IPS-18c (cell line): Measurements from ENCODE around the gene CD6.

Experiments
- H3K4me3 ChIP-seq: 2 replicates; pipeline ENCODE4 v1.7.0; 2013; ENCODE audit warnings: low read depth, mild to moderate bottlenecking, low read length, moderate library complexity; ENCODE audit not compliant: insufficient read depth
- H3K9me3 ChIP-seq: one replicate; pipeline ENCODE4 v1.6.1; 2013; ENCODE audit warnings: mild to moderate bottlenecking, low read length, moderate library complexity; ENCODE audit not compliant: control insufficient read depth, insufficient read depth

CD6 gene

DNA sequence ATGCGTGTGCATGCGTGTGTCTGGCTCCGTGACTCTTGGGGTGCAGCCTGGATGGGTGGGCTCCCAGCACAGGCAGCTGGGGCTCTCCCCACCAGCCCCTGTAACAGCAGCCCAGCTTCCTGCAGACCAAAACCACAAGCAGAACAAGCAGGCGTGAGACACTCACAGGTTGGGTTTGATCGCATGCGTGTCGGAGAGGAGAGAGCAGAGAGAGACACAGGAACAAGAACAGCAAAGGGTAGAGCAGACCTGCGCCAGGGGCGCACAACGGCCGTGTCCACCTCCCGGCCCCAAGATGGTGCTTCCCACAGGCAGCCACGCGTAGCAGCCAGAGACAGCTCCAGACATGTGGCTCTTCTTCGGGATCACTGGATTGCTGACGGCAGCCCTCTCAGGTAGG lies at the start of gene CD6:
TSS of gene CD6 (plus strand) at position 161 of the 400 bp plus-strand sequence. CDS start at position 347, 186 bp downstream.
- H3K4me3 ChIP-seq: no peak within 1 kb of the TSS

DNA sequence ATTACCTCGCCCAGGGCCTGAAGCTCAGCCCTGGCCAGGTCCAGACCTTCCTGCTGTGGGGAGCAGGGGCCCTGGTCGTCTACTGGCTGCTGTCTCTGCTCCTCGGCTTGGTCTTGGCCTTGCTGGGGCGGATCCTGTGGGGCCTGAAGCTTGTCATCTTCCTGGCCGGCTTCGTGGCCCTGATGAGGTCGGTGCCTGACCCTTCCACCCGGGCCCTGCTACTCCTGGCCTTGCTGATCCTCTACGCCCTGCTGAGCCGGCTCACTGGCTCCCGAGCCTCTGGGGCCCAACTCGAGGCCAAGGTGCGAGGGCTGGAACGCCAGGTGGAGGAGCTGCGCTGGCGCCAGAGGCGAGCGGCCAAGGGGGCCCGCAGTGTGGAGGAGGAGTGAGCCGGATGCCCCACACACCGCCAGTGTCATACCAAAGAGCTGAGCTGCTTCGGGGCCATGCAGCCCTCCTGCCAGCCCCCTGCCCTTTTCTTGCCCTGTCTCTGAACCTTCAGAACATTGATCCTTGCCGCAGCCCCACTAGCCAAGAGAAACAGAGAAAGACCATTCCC lies 49.6 kb upstream of the CD6 start:
- no peak overlapping the region for H3K4me3 ChIP-seq
- H3K9me3 ChIP-seq: peaks cover 2% of the 10 kb centered on the region

More for the DNA sequence above, at the start of gene CD6:
- no peaks in the 10 kb centered on the region for H3K9me3 ChIP-seq

- Histone ChIP-seq H3K4me3 (no peak overlapping the region; the same call in 1 of the 2 replicates), H3K9me3 (peaks cover 2% of the 10 kb centered on the region)
Measured at GRCh38 chr11:60922906-60923305, 48.6 kb upstream of the CD6 start.

- no peak overlapping the region for H3K4me3 ChIP-seq
Measured at GRCh38 chr11:60923326-60923725, 48.2 kb upstream of the CD6 start.

GRCh38 chr11:60923800-60924109 lies 47.7 kb upstream of the CD6 start:
- Histone ChIP-seq H3K4me3 (peak overlapping the region; percentile 87; the same call in 1 of the 2 replicates), H3K9me3 (peaks cover 2% of the 10 kb centered on the region)

More at GRCh38 chr11:60923326-60923725, 48.2 kb upstream of the CD6 start:
- peaks cover 2% of the 10 kb centered on the region for H3K9me3 ChIP-seq

DNA sequence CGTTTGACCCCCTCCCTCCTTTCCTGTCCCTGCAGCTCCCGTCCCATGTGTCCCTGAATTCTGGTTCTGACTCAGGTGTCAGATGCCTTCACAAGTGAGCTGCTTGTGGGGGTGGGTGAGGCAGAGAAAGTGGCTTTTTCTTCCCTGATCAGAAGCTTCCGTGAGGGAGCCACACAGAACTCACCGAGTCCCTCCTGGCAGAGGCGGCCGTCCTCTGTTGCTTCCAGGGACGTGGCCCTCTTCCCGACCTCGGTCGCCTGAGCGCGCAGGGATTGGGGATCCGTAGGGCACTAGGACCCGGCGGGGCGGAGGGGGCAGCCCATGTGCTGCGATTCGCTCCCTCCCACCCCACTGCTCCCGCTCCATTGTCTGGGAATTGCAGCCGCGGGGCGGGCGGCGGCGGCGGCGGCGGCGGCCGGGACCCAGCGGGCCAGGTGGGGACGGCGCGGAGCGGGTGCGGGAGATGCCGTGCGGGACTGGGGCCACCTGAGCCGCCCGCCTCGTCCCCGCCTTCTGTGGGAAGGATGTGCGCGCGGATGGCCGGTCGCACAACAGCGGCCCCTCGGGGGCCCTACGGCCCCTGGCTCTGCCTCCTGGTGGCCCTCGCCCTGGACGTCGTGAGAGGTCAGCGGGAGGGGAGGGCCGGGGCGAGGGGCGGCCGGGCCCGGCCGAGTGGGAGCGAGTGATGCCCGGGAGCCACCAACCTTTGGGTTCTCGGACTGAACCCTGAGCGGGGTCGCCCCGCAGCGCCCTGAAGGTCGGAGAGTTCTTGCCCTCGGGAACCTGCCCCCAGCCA lies 47.2 kb upstream of the CD6 start, which contains the start of gene TMEM132A:
TSS of gene TMEM132A (plus strand) at position 351 of the 796 bp plus-strand sequence. CDS start at position 525, 174 bp downstream.
- Histone ChIP-seq H3K9me3 (peaks cover 2% of the 10 kb centered on the region), H3K4me3 (peak within 1 kb of the TSS; percentile 87)

DNA sequence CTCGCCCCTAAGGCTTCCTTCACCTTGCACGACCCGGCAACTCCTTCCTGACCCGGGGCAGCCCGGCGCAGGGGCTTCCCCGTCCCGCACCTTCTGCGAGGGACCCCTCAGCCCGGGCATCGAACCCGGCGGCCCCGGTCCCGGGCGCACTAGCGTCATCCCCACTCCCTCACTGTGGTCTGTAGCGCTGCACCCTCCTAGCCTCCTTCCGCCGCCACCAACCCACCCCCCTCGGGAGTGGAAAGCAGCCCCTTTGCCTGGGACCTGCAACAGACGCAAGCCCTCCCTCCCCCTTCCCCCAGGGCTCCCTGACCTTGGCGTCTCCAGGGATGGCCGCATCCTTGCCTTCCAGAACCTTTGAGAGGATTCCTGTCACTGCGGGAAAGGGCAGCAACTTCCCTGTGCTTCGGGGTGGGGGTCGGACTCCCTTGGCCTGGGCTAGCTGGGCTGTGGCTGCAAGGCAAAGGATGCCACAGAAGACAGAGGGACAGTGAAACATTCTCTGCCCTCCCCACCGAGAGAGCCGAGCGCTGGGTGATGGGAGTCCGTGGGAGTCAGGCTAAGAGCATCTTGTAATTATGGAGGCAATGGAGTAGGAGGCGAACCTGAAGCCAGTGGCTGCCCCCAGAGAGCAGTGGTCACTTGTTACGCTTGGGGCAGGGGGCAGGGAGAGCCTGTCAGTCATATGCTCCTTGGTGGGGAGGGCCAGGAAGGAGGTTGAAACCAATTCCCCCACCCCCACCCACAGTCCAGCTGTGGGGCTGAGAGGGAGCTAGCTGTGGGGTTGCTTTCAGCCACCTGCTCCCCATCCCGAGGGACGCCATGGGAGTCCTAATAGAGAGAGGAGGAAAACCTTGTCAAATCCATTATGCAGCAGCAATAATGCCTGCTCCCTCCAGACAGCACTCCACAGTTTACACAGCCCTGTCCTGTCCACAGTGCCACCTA lies 46.3 kb upstream of the CD6 start:
- Histone ChIP-seq H3K4me3 (peak overlapping the region; percentile 87), H3K9me3 (peaks cover 2% of the 10 kb centered on the region)

DNA sequence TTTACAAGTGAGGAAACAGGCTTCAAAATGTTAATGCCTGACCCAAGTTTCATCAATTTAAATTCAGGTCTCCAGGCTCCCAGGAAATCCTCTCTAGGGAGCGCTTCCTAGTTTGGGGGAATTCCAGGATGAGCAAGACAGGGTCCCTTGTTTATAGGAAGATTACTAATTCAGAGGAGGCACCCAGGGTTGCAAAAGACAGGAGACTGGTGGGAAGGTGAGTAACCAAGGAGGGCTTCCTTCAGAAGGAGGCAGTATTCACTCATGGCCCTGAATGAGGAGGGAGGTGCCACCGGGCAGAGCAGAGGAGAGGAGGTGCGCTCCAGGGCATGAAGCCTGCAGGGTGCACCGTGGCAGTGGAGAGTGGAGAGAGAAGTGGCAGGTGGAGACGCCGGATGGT lies 45.6 kb upstream of the CD6 start:
- H3K9me3 ChIP-seq: peaks cover 2% of the 10 kb centered on the region
- peak overlapping the region; percentile 87; the same call in 1 of the 2 replicates for H3K4me3 ChIP-seq

- H3K9me3 ChIP-seq: peaks cover 2% of the 10 kb centered on the region
- H3K4me3 ChIP-seq: no peak overlapping the region
Measured at GRCh38 chr11:60926500-60926899, 45.0 kb upstream of the CD6 start.

- Histone ChIP-seq H3K4me3 (no peak overlapping the region), H3K9me3 (peaks cover 2% of the 10 kb centered on the region)
Measured at GRCh38 chr11:60927061-60927592, 44.4 kb upstream of the CD6 start.

- H3K9me3 ChIP-seq: peaks cover 2% of the 10 kb centered on the region
Measured at GRCh38 chr11:60927600-60927999, 43.9 kb upstream of the CD6 start.

DNA sequence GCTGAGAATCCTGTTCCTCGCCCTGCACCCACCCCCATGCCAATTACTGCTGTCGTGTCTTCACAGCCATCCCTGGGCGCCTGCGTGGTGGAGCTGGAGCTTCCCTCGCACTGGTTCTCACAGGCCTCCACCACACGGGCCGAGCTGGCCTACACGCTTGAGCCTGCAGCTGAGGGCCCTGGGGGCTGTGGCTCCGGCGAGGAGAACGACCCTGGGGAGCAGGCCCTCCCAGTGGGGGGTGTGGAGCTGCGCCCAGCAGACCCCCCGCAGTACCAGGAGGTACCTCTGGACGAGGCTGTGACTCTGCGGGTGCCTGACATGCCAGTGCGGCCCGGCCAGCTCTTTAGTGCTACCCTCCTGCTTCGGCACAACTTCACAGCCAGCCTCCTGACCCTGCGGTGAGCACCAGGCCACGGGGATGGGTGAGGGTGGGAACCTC lies 42.9 kb upstream of the CD6 start:
- peaks cover 2% of the 10 kb centered on the region for H3K9me3 ChIP-seq
- no peak overlapping the region for H3K4me3 ChIP-seq

More at GRCh38 chr11:60927600-60927999, 43.9 kb upstream of the CD6 start:
- no peak overlapping the region for H3K4me3 ChIP-seq

GRCh38 chr11:60929764-60930163 lies 41.7 kb upstream of the CD6 start:
- no peak overlapping the region for H3K4me3 ChIP-seq
- H3K9me3 ChIP-seq: no peaks in the 10 kb centered on the region

- Histone ChIP-seq H3K9me3 (no peaks in the 10 kb centered on the region), H3K4me3 (no peak overlapping the region)
Measured at GRCh38 chr11:60930394-60930793, 41.1 kb upstream of the CD6 start.

GRCh38 chr11:60931917-60932316 lies 39.6 kb upstream of the CD6 start:
- Histone ChIP-seq H3K4me3 (no peak overlapping the region), H3K9me3 (no peaks in the 10 kb centered on the region)

DNA sequence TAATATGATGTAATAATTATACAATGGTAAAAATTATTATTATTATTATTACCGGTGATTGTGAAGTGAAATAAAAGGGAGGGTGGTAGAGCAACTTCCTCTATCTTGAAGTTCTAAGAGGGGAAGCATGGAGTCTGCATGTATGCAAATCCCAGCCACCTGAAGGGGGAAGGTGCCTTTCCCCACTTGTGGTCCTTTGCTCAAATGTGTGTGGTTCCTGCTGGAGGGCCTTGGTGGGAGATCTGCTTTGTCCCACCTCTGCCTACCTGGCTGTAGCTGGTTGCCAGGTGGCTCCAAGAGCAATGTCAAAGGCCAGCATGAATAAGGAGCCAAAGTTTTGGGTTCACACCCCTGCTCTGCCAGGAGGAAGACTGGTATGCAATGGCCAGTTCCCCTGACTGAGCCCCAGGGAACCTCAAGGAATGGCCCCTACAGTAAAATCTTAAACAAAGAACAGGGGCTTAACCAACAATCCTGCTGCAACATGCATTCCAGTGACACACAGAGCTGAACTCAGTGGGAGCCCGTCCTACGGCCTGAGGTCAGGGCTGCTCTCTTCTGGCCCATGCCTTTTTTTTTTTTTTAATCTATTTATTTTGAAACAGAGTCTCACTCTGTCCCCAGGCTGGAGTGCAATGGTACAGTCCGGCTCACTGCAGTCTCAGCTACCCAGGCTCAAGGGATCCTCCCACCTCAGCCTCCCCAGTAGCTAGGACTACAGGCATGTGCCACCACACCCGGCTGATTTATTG lies 38.7 kb upstream of the CD6 start:
- no peaks in the 10 kb centered on the region for H3K9me3 ChIP-seq
- no peak overlapping the region for H3K4me3 ChIP-seq
